IMR-90 (cell line): ENCODE results near the gene NAPA. TPM values are rescaled to one million over a fixed set of nuclear protein-coding genes. Genes with fewer than 3 reads are reported as not detected.

Source experiments
- ATAC-seq: fragments of 200-7000 bp; cut with Tn5 transposase; 2 replicates; pipeline ENCODE4 v1.9.1; 2020; ENCODE audit warnings: low read depth, mild to moderate bottlenecking, moderate library complexity
- BruUV-seq: library from RNA; stranded (reverse); fragments of 400-500 nt; replicated peaks from 2 replicates; lab custom pipeline; 2021; lab: Mats Ljungman, UMichigan
- CTCF ChIA-PET: fragments of 300-600 bp; formaldehyde crosslinking; extraction: SDS; loops from one replicate; lab custom pipeline; 2021; ENCODE audit warnings: antibody characterized with exemption; lab: Yijun Ruan, JAX
- POLR2A ChIA-PET: fragments of 300-600 bp; sonication (Branson Sonifier 250); formaldehyde crosslinking; loops from one replicate; lab custom pipeline; 2022; ENCODE audit warnings: antibody characterized with exemption; ENCODE audit not compliant: unreplicated experiment; lab: Charles Lee
- DNase-seq: peaks from one replicate; pipeline ENCODE4 v3.0.0; 2013
- H2AFZ ChIP-seq: replicated peaks from 2 replicates; pipeline ENCODE3; 2013; ENCODE audit warnings: low read length, mild to moderate bottlenecking; ENCODE audit not compliant: poor library complexity
- H2AK5ac ChIP-seq: 2 replicates; pipeline ENCODE4 v1.6.1; 2013; ENCODE audit warnings: low read depth, low read length, inconsistent platforms
- H2AK9ac ChIP-seq: replicated peaks from 2 replicates; pipeline ENCODE3; 2013; ENCODE audit warnings: mild to moderate bottlenecking, low read depth, low read length, moderate library complexity; ENCODE audit not compliant: poor library complexity
- H2BK120ac ChIP-seq: 2 replicates; pipeline ENCODE4 v1.6.1; 2013; ENCODE audit warnings: low read depth, low read length, inconsistent platforms
- H2BK15ac ChIP-seq: 3 replicates; pipeline ENCODE4 v1.6.1; 2013; ENCODE audit warnings: low read depth, low read length, inconsistent platforms
- H2BK20ac ChIP-seq: 2 replicates; pipeline ENCODE4 v1.6.1; 2013; ENCODE audit warnings: low read depth, mild to moderate bottlenecking, inconsistent platforms, low read length, moderate library complexity
- H2BK5ac ChIP-seq: 2 replicates; pipeline ENCODE4 v1.6.1; 2013; ENCODE audit warnings: mild to moderate bottlenecking, low read depth, low read length, inconsistent platforms; ENCODE audit not compliant: poor library complexity, severe bottlenecking
- H3K14ac ChIP-seq: replicated peaks from 2 replicates; pipeline ENCODE4 v1.6.1; 2013; ENCODE audit warnings: low read depth, low read length, inconsistent platforms
- H3K18ac ChIP-seq: 2 replicates; pipeline ENCODE4 v1.6.1; 2013; ENCODE audit warnings: low read depth, low read length, control low read depth
- H3K23ac ChIP-seq: 2 replicates; pipeline ENCODE4 v1.6.1; 2013; ENCODE audit warnings: low read depth, low read length, inconsistent platforms
- H3K27ac ChIP-seq: 2 replicates; pipeline ENCODE4 v1.5.1; 2013; ENCODE audit warnings: mild to moderate bottlenecking, control low read depth, low read length; ENCODE audit not compliant: insufficient read depth
- H3K27me3 ChIP-seq: 2 replicates; pipeline ENCODE4 v1.6.1; 2013; ENCODE audit warnings: low read length; ENCODE audit not compliant: control insufficient read depth, insufficient read depth
- H3K36me3 ChIP-seq: 2 replicates; pipeline ENCODE4 v1.6.1; 2013; ENCODE audit warnings: low read length, mixed read lengths; ENCODE audit not compliant: control insufficient read depth, insufficient read depth
- H3K4ac ChIP-seq: 2 replicates; pipeline ENCODE4 v1.6.1; 2013; ENCODE audit warnings: low read depth, low read length, inconsistent platforms
- H3K4me1 ChIP-seq: 2 replicates; pipeline ENCODE4 v1.6.1; 2013; ENCODE audit warnings: low read length, mixed read lengths; ENCODE audit not compliant: control insufficient read depth, insufficient read depth
- H3K4me2 ChIP-seq: 2 replicates; pipeline ENCODE4 v1.6.1; 2013; ENCODE audit warnings: low read depth, mild to moderate bottlenecking, control low read depth, low read length, moderate library complexity
- H3K4me3 ChIP-seq: 2 replicates; pipeline ENCODE4 v1.5.1; 2013; ENCODE audit warnings: low read depth, mild to moderate bottlenecking, control low read depth, low read length, moderate library complexity; ENCODE audit not compliant: insufficient read depth
- H3K56ac ChIP-seq: 2 replicates; pipeline ENCODE4 v1.6.1; 2013; ENCODE audit warnings: low read length, inconsistent platforms; ENCODE audit not compliant: insufficient read depth; ENCODE audit errors: extremely low read depth
- H3K79me1 ChIP-seq, 2 experiments: 2 replicates each; pipeline ENCODE4 v1.6.1; 2013; ENCODE audit warnings: low read length in 2 of 2, inconsistent platforms in 1 of 2, low read depth in 1 of 2
- H3K9ac ChIP-seq: 2 replicates; pipeline ENCODE4 v1.6.1; 2013; ENCODE audit warnings: low read depth, low read length, control low read depth
- H3K9me1 ChIP-seq: 2 replicates; pipeline ENCODE4 v1.6.1; 2013; ENCODE audit warnings: low read length, inconsistent platforms; ENCODE audit not compliant: insufficient read depth
- H3K9me3 ChIP-seq: 2 replicates; pipeline ENCODE4 v1.6.1; 2013; ENCODE audit warnings: low read length; ENCODE audit not compliant: control insufficient read depth, insufficient read depth
- H4K20me1 ChIP-seq: 2 replicates; pipeline ENCODE4 v1.6.1; 2013; ENCODE audit warnings: low read length, inconsistent platforms; ENCODE audit not compliant: insufficient read depth
- H4K5ac ChIP-seq: 2 replicates; pipeline ENCODE4 v1.6.1; 2013; ENCODE audit warnings: mild to moderate bottlenecking, low read depth, low read length, control low read depth
- H4K8ac ChIP-seq, 2 experiments: 2 replicates each; pipeline ENCODE4 v1.6.1; 2013; ENCODE audit warnings: low read depth in 2 of 2, low read length in 2 of 2, control low read depth in 1 of 2, inconsistent platforms in 1 of 2
- H4K91ac ChIP-seq: 2 replicates; pipeline ENCODE4 v1.6.1; 2013; ENCODE audit warnings: low read depth, low read length, inconsistent platforms; ENCODE audit not compliant: insufficient read depth
- BHLHE40 ChIP-seq: fragments of 150-350 bp; IDR thresholded peaks from 2 replicates; pipeline ENCODE4 v1.6.1; 2016; ENCODE audit warnings: mild to moderate bottlenecking, low read depth, low read length
- FOS ChIP-seq: fragments of 150-350 bp; IDR thresholded peaks from 2 replicates; pipeline ENCODE4 v1.6.1; 2016; ENCODE audit warnings: low read depth, low read length
- MXI1 ChIP-seq: IDR thresholded peaks from 2 replicates; pipeline ENCODE4 v1.6.1; 2012; ENCODE audit warnings: low read depth, mild to moderate bottlenecking, low read length, moderate library complexity, borderline replicate concordance
- RCOR1 ChIP-seq: IDR thresholded peaks from 2 replicates; pipeline ENCODE4 v1.6.1; 2012; ENCODE audit warnings: mild to moderate bottlenecking, low read length, improper control_type of control experiment; ENCODE audit not compliant: insufficient replicate concordance
- RFX5 ChIP-seq: IDR thresholded peaks from 2 replicates; pipeline ENCODE4 v1.8.0; 2012; ENCODE audit warnings: low read depth, mild to moderate bottlenecking, low read length, moderate library complexity
- SMC3 ChIP-seq: fragments of 150-350 bp; IDR thresholded peaks from 2 replicates; pipeline ENCODE4 v1.6.1; 2016; ENCODE audit warnings: low read depth, mild to moderate bottlenecking, antibody characterized with exemption, low read length, moderate library complexity
- WGBS, 2 experiments: methylation state at CpG; one replicate each; pipeline versions ENCODE4 v1.1.5 to v1.1.7; 2013; ENCODE audit warnings: missing lambda C conversion rate in 2 of 2; ENCODE audit not compliant: insufficient read length in 1 of 2; ENCODE audit errors: extremely low coverage in 2 of 2; 5-methylcytosine and 5-hydroxymethylcytosine counted together
- dilution Hi-C: fragments of 300-500 bp; cut with HindIII; formaldehyde crosslinking; loops from one replicate; pipeline ENCODE4 v1.14.3; 2018; ENCODE audit warnings: low sequenced_read_pairs; ENCODE audit not compliant: unreplicated experiment
- in situ Hi-C: fragments of 300-500 bp; cut with MboI; formaldehyde crosslinking; loops from 3 replicates; pipeline ENCODE4 v1.14.3; 2019; ENCODE audit warnings: low sequenced_read_pairs, inconsistent platforms, mixed read lengths
- intact Hi-C: fragments of 100-400 bp; cut with micrococcal nuclease; formaldehyde crosslinking; loops from 2 replicates; pipeline ENCODE4 v1.10.0; 2022
- polyA plus RNA-seq, 3 experiments: library from polyadenylated mRNA; depleted of rRNA; stranded (reverse); fragments of >200 nt; gene quantifications; 2 replicates each; pipeline ENCODE4 v1.2.3, GENCODE V29; 2012; ENCODE audit warnings: low replicate concordance in 1 of 3
- total RNA-seq: library from RNA; depleted of rRNA; stranded (reverse); fragments of >200 nt; gene quantifications from 2 replicates; pipeline ENCODE4 v1.2.3, GENCODE V29; 2012
- TF ChIP-seq, protein P1 (sequence below): fragments of 150-350 bp; IDR thresholded peaks from 2 replicates; pipeline ENCODE4 v1.6.1; 2016; ENCODE audit warnings: low read depth, mild to moderate bottlenecking, low read length, moderate library complexity, borderline replicate concordance

NAPA gene
- total and polyA plus RNA-seq, 2 of the 4 experiments (the other 2 are of a cell fraction), result 76.4 to 126 TPM

DNA sequence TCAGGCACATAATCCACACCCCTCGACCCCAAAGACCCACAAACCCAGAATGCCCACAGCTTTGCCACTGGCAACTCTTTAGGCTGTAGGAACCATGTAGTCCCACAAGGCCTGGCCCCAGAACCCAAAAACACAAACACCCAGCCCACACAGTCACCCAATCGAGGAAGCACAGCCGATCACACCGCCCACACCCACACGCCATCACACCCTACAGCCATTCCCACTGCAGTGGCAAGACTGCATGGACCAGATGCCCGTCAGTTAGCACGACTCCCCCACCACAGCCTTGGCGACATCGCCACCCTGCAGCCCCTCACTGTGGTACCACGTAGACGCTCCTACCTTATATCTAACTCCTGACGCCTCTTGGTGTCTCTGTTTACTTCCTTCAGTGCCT, 71.5 kb downstream of the NAPA start:
- TF ChIP-seq, protein P1, sequence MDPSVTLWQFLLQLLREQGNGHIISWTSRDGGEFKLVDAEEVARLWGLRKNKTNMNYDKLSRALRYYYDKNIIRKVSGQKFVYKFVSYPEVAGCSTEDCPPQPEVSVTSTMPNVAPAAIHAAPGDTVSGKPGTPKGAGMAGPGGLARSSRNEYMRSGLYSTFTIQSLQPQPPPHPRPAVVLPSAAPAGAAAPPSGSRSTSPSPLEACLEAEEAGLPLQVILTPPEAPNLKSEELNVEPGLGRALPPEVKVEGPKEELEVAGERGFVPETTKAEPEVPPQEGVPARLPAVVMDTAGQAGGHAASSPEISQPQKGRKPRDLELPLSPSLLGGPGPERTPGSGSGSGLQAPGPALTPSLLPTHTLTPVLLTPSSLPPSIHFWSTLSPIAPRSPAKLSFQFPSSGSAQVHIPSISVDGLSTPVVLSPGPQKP, result no peak
- TF ChIP-seq MXI1, result no peak
- TF ChIP-seq SMC3, result no peak
- no peak for TF ChIP-seq FOS
- no peak for TF ChIP-seq RFX5
- TF ChIP-seq BHLHE40, result no peak
- no peak for TF ChIP-seq RCOR1
- no peak overlapping the region for H2BK15ac ChIP-seq
- H2AK9ac ChIP-seq, result no peak overlapping the region
- H3K4me2 ChIP-seq, result no peak overlapping the region
- no peak overlapping the region for H2AK5ac ChIP-seq
- H3K9me1 ChIP-seq, result no peaks in the 10 kb centered on the region; the same call in 1 of the 2 replicates
- H3K27ac ChIP-seq, result no peak overlapping the region
- H3K4me1 ChIP-seq, result peaks cover 2% of the 10 kb centered on the region; the same call in 1 of the 2 replicates
- H3K27me3 ChIP-seq, result peaks cover 67% of the 10 kb centered on the region
- H2BK120ac ChIP-seq, result no peak overlapping the region
- BruUV-seq, result no TSS peak
- no peak overlapping the region for H4K5ac ChIP-seq
- no peak overlapping the region for H3K56ac ChIP-seq
- no peak overlapping the region for H2BK20ac ChIP-seq
- in situ Hi-C loops, result no loop called here
- WGBS, 2 experiments, result 42% methylated on average over 8 of the region's 12 CpGs; no CpG with 5 or more reads in 1 of the 2 experiments
- peaks cover 4% of the 10 kb centered on the region; the same call in 1 of the 2 replicates for H4K20me1 ChIP-seq
- intact Hi-C loops, result no loop called here
- ChIA-PET CTCF (no interaction called here), POLR2A (no interaction called here)
- no peak overlapping the region for H3K23ac ChIP-seq
- peaks cover 6% of the 10 kb centered on the region; the same call in 1 of the 2 replicates for H3K9me3 ChIP-seq
- no peak overlapping the region for H3K4ac ChIP-seq
- H4K8ac ChIP-seq, result no peak overlapping the region
- dilution Hi-C loops, result no loop called here
- H3K9ac ChIP-seq, result no peak overlapping the region
- H4K91ac ChIP-seq, result no peak overlapping the region
- DNase-seq (no peak), ATAC-seq (no peak)
- no peak overlapping the region for H2BK5ac ChIP-seq
- no peak overlapping the region for H3K4me3 ChIP-seq
- H3K14ac ChIP-seq, result no peak overlapping the region
- no peaks in the 10 kb centered on the region for H3K36me3 ChIP-seq
- H3K79me1 ChIP-seq, result no peaks in the 10 kb centered on the region
- H3K18ac ChIP-seq, result no peak overlapping the region
- H2AFZ ChIP-seq, result no peak overlapping the region
